Fibroblast of lung (primary cell): Measurements from ENCODE around the gene SCN10A. TPM values are rescaled to one million over a fixed set of nuclear protein-coding genes. Genes with fewer than 3 reads are reported as not detected.

Experiments
- DNase-seq, 2 donors: peaks; one replicate each; pipeline versions ENCODE4 v3.0.0 to v3.0.0-alpha.2; 2010; ENCODE audit warnings: low read depth in 2 of 2
- H2AFZ ChIP-seq: 2 replicates; pipeline ENCODE4 v1.5.1; 2012; ENCODE audit warnings: low read length, control low read depth, inconsistent platforms
- H3K27ac ChIP-seq: 2 replicates; pipeline ENCODE4 v1.5.1; 2011; ENCODE audit warnings: low read length, control low read depth; ENCODE audit not compliant: insufficient read depth
- H3K27me3 ChIP-seq: 2 replicates; pipeline ENCODE4 v1.5.1; 2011; ENCODE audit warnings: mild to moderate bottlenecking, low read length; ENCODE audit not compliant: control insufficient read depth, insufficient read depth
- H3K36me3 ChIP-seq: 2 replicates; pipeline ENCODE4 v1.5.1; 2011; ENCODE audit warnings: low read length; ENCODE audit not compliant: control insufficient read depth, insufficient read depth
- H3K4me1 ChIP-seq: 2 replicates; pipeline ENCODE4 v1.5.1; 2011; ENCODE audit warnings: low read length; ENCODE audit not compliant: control insufficient read depth, insufficient read depth; ENCODE audit errors: extremely low read depth
- H3K4me2 ChIP-seq: 2 replicates; pipeline ENCODE4 v1.5.1; 2011; ENCODE audit warnings: low read length, control low read depth; ENCODE audit not compliant: insufficient read depth; ENCODE audit errors: extremely low read depth
- H3K4me3 ChIP-seq, 4 experiments: fragments of 200-600 bp in 1 of 4; sonication (generic) in 1 of 4; replicated peaks in 1 of 4; 2 replicates each; pipeline ENCODE4 v1.5.1; 2011 to 2016; ENCODE audit warnings: low read length in 4 of 4, low read depth in 3 of 4, mild to moderate bottlenecking in 3 of 4, control low read depth in 2 of 4, inconsistent platforms in 1 of 4, mixed read lengths in 1 of 4; ENCODE audit not compliant: insufficient read depth in 1 of 4; ENCODE audit errors: control extremely low read depth in 1 of 4
- H3K79me2 ChIP-seq: 2 replicates; pipeline ENCODE4 v1.5.1; 2012; ENCODE audit warnings: mild to moderate bottlenecking, low read length, inconsistent platforms; ENCODE audit not compliant: control insufficient read depth, insufficient read depth
- H3K9ac ChIP-seq: 2 replicates; pipeline ENCODE4 v1.5.1; 2011; ENCODE audit warnings: mild to moderate bottlenecking, low read length, control low read depth; ENCODE audit not compliant: insufficient read depth
- H3K9me3 ChIP-seq: 2 replicates; pipeline ENCODE4 v1.5.1; 2012; ENCODE audit warnings: low read depth, low read length; ENCODE audit not compliant: control insufficient read depth, insufficient read depth
- H4K20me1 ChIP-seq: 2 replicates; pipeline ENCODE4 v1.5.1; 2011; ENCODE audit warnings: low read length; ENCODE audit not compliant: control insufficient read depth, insufficient read depth; ENCODE audit errors: extremely low read depth
- EZH2 ChIP-seq: IDR thresholded peaks from 2 replicates; pipeline ENCODE4 v1.5.1; 2012; ENCODE audit warnings: low read length, control low read depth, mild to moderate bottlenecking; ENCODE audit errors: missing control alignments
- polyA plus RNA-seq, 2 donors: library from polyadenylated mRNA; depleted of rRNA in 1 of 2; stranded (reverse) in 1 of 2; unstranded in 1 of 2; fragments of >200 nt; gene quantifications; 2 replicates each; pipeline ENCODE4 v1.2.1, GENCODE V29; 2011 to 2012; ENCODE audit warnings: missing spikeins in 1 of 2
- total RNA-seq: library from RNA; depleted of rRNA; stranded (reverse); fragments of >200 nt; gene quantifications from 2 replicates; pipeline ENCODE4 v1.2.1, GENCODE V29; 2014
- TF ChIP-seq, protein P1 (sequence below), 2 donors: IDR thresholded peaks in 1 of 2; conservative IDR thresholded peaks in 1 of 2; 1 replicate in 1 of 2; 2 replicates in 1 of 2; pipeline ENCODE4 v1.5.1; 2011 to 2012; ENCODE audit warnings: low read length in 2 of 2, control low read depth in 1 of 2, inconsistent platforms in 1 of 2, low read depth in 1 of 2, mild to moderate bottlenecking in 1 of 2

Gene SCN10A
- total and polyA plus RNA-seq, 2 donors (not counting 1 experiment from before 2014, with no cell fraction given) = not detected

- Histone ChIP-seq H3K79me2 (no peaks in the 10 kb centered on the region), H3K9me3 (no peaks in the 10 kb centered on the region), H4K20me1 (no peaks in the 10 kb centered on the region), H3K4me1 (peaks cover 19% of the 10 kb centered on the region), H3K4me2 (no peak overlapping the region), H3K4me3 (no peak overlapping the region), H3K27me3 (no peaks in the 10 kb centered on the region), H3K27ac (no peak overlapping the region), H3K9ac (no peak overlapping the region), H3K36me3 (no peaks in the 10 kb centered on the region), H2AFZ (no peak overlapping the region)
- TF ChIP-seq, protein P1, sequence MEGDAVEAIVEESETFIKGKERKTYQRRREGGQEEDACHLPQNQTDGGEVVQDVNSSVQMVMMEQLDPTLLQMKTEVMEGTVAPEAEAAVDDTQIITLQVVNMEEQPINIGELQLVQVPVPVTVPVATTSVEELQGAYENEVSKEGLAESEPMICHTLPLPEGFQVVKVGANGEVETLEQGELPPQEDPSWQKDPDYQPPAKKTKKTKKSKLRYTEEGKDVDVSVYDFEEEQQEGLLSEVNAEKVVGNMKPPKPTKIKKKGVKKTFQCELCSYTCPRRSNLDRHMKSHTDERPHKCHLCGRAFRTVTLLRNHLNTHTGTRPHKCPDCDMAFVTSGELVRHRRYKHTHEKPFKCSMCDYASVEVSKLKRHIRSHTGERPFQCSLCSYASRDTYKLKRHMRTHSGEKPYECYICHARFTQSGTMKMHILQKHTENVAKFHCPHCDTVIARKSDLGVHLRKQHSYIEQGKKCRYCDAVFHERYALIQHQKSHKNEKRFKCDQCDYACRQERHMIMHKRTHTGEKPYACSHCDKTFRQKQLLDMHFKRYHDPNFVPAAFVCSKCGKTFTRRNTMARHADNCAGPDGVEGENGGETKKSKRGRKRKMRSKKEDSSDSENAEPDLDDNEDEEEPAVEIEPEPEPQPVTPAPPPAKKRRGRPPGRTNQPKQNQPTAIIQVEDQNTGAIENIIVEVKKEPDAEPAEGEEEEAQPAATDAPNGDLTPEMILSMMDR (conservative IDR thresholded peaks at IDR 0.05 in 1 of 2, IDR thresholded peaks at IDR 0.05 in 1 of 2; ENCODE audit: low read depth in 1 of 2, low read length in 2 of 2) = no peak
- TF ChIP-seq EZH2 = no peak
- DNase-seq = no peak
Measured at GRCh38 chr3:38724392-38724736, 91.7 kb downstream of the SCN10A start.

GRCh38 chr3:38723569-38724391 is 92.2 kb downstream of the SCN10A start:
- Histone ChIP-seq H3K9me3 (no peaks in the 10 kb centered on the region), H3K9ac (no peak overlapping the region), H3K27ac (peak overlapping the region; percentile 56), H3K4me1 (peaks cover 19% of the 10 kb centered on the region), H3K4me2 (no peak overlapping the region), H3K79me2 (no peaks in the 10 kb centered on the region), H3K27me3 (no peaks in the 10 kb centered on the region), H3K36me3 (no peaks in the 10 kb centered on the region), H3K4me3 (no peak overlapping the region), H4K20me1 (no peaks in the 10 kb centered on the region), H2AFZ (no peak overlapping the region)
- peak in 1 of 2 donors; percentile 25 for DNase-seq
- TF ChIP-seq, protein P1 (conservative IDR thresholded peaks at IDR 0.05 in 1 of 2, IDR thresholded peaks at IDR 0.05 in 1 of 2; ENCODE audit: low read depth in 1 of 2, low read length in 2 of 2) = no peak
- TF ChIP-seq EZH2 = no peak

DNA sequence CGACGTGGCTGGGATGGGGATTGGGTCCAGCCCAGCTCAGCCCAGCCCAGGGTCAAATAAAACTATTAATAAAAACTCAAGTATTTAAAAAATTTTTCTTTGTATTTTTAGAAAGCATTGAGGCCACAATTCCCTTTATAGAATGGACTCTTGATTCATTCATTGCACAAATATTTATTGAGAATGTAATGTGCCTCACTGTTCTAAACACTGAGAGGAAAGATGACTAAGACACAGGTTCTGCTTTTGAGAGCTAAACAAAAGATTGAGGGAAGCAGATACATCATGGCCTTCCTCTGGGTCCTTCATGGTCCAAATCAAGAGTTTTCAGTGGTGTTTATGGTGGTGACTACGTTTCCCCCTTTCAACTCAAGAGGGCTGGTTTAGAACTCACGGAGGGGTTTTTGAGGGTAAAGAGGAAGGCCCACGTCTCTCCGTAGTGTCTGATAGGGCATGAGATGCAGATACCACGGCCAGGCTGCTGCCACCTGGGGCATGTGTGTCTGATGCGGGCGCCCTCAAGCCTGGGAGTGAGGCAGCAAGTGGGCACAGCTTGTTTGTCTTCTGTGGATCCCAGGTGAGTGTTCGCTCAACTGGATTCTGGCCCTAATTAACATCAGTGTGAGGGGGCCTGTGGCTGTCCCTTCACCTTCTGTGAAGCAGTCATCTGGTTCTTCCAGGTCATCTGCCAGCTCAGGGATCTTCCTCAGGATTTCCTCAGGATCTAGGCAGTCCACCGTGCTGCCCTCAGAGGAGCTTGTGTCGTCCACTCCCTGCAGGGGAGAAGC is 93.0 kb downstream of the SCN10A start:
- no peak for TF ChIP-seq EZH2
- TF ChIP-seq, protein P1 (conservative IDR thresholded peaks at IDR 0.05 in 1 of 2, IDR thresholded peaks at IDR 0.05 in 1 of 2; ENCODE audit: low read depth in 1 of 2, low read length in 2 of 2) = no peak
- DNase-seq = peak; percentile 34 to 55
- no peaks in the 10 kb centered on the region for H3K79me2 ChIP-seq
- no peaks in the 10 kb centered on the region for H3K9me3 ChIP-seq
- H4K20me1 ChIP-seq = no peaks in the 10 kb centered on the region
- no peak overlapping the region for H3K4me3 ChIP-seq
- H3K9ac ChIP-seq = no peak overlapping the region
- H3K27me3 ChIP-seq = no peaks in the 10 kb centered on the region
- H3K27ac ChIP-seq = peak overlapping the region; percentile 56
- peaks cover 19% of the 10 kb centered on the region for H3K4me1 ChIP-seq
- H3K4me2 ChIP-seq = no peak overlapping the region
- no peaks in the 10 kb centered on the region for H3K36me3 ChIP-seq
- no peak overlapping the region for H2AFZ ChIP-seq
